Measurements from ENCODE around the gene TIMP3.

GRCh38 chr22:32806296-32806695 is 4.8 kb downstream of the TIMP3 start:
- TF ChIP-seq MXI1 (conservative IDR thresholded peaks at IDR 0.05; ENCODE audit: poor library complexity, severe bottlenecking) (no peak), POLR2AphosphoS5 (IDR thresholded peaks at IDR 0.05) (no peak), CTCF (IDR thresholded peaks at IDR 0.05; ENCODE audit: poor library complexity, severe bottlenecking) (no peak)
